Karpas-422 (cell line): ENCODE measurements around the gene ZPBP. TPM values are rescaled to one million over a fixed set of nuclear protein-coding genes. Genes with fewer than 3 reads are reported as not detected.
A peak's percentile ranks its signal among the peaks of the same experiment; 100 is the strongest.

ENCODE experiments used
- DNase-seq: peaks from one replicate; pipeline ENCODE4 v3.0.0-alpha.2; 2015
- H2AFZ ChIP-seq: fragments of 200-600 bp; sonication (generic); 2 replicates; pipeline ENCODE4 v1.6.1; 2014; ENCODE audit warnings: antibody characterized with exemption, low read length, mixed read lengths
- H3K27ac ChIP-seq: fragments of 200-600 bp; sonication (generic); 2 replicates; pipeline ENCODE4 v1.5.1; 2014; ENCODE audit warnings: mild to moderate bottlenecking, low read length, moderate library complexity
- H3K27me3 ChIP-seq: fragments of 200-600 bp; sonication (generic); 2 replicates; pipeline ENCODE4 v1.6.1; 2014; ENCODE audit warnings: low read length, mixed read lengths
- H3K36me3 ChIP-seq: fragments of 200-600 bp; sonication (generic); 2 replicates; pipeline ENCODE4 v1.6.1; 2014; ENCODE audit warnings: low read length, mixed read lengths; ENCODE audit not compliant: insufficient read depth
- H3K4me1 ChIP-seq: fragments of 200-600 bp; sonication (generic); 2 replicates; pipeline ENCODE4 v1.6.1; 2014; ENCODE audit warnings: mild to moderate bottlenecking, low read length, mixed read lengths
- H3K4me2 ChIP-seq: fragments of 200-600 bp; sonication (generic); 2 replicates; pipeline ENCODE4 v1.6.1; 2014; ENCODE audit warnings: low read length, low read depth, mild to moderate bottlenecking; ENCODE audit not compliant: poor library complexity, severe bottlenecking
- H3K4me3 ChIP-seq: fragments of 200-600 bp; sonication (generic); 2 replicates; pipeline ENCODE4 v1.5.1; 2014; ENCODE audit warnings: mild to moderate bottlenecking, antibody characterized with exemption, low read length, mixed read lengths
- H3K79me2 ChIP-seq: fragments of 200-600 bp; sonication (generic); 2 replicates; pipeline ENCODE4 v1.6.1; 2014; ENCODE audit warnings: mild to moderate bottlenecking, low read length, mixed read lengths
- H3K9ac ChIP-seq: fragments of 200-600 bp; sonication (generic); 2 replicates; pipeline ENCODE4 v1.6.0; 2014; ENCODE audit warnings: low read length
- H3K9me2 ChIP-seq: fragments of 200-600 bp; sonication (generic), shearing (Covaris generic); replicated peaks from 2 replicates; pipeline ENCODE4 v1.6.0; 2014; ENCODE audit warnings: mild to moderate bottlenecking, low read length, moderate library complexity; ENCODE audit not compliant: insufficient read depth
- H3K9me3 ChIP-seq: fragments of 300-700, 200-600 bp; sonication (generic); 2 replicates; pipeline ENCODE4 v1.6.1; 2014; ENCODE audit warnings: low read length, mixed read lengths
- H4K20me1 ChIP-seq: fragments of 200-600 bp; sonication (generic); 2 replicates; pipeline ENCODE4 v1.6.1; 2014; ENCODE audit warnings: mild to moderate bottlenecking, antibody characterized with exemption, low read length, low read depth; ENCODE audit not compliant: insufficient read depth
- total RNA-seq: library from RNA; depleted of rRNA; stranded (reverse); fragments of >200 nt; shearing (Covaris generic); gene quantifications from 2 replicates; pipeline ENCODE4 v1.2.3, GENCODE V29; 2014; ENCODE audit warnings: low replicate concordance

ZPBP gene
- total RNA-seq, 1 experiment from 2014 or later = not detected

GRCh38 chr7:50022451-50022850 lies 70.6 kb downstream of the ZPBP start:
- Histone ChIP-seq H3K4me1 (no peaks in the 10 kb centered on the region), H3K27ac (no peak overlapping the region), H3K9me3 (no peaks in the 10 kb centered on the region), H3K4me2 (no peak overlapping the region), H3K9me2 (no peaks in the 10 kb centered on the region), H3K4me3 (no peak overlapping the region), H2AFZ (no peak overlapping the region), H3K79me2 (no peaks in the 10 kb centered on the region), H3K9ac (no peak overlapping the region), H4K20me1 (no peaks in the 10 kb centered on the region), H3K27me3 (no peaks in the 10 kb centered on the region), H3K36me3 (no peaks in the 10 kb centered on the region)
- no peak for DNase-seq

GRCh38 chr7:49995681-49996080 lies 97.4 kb downstream of the ZPBP start:
- Histone ChIP-seq H4K20me1 (no peaks in the 10 kb centered on the region), H3K79me2 (no peaks in the 10 kb centered on the region), H3K27ac (no peak overlapping the region), H3K36me3 (no peaks in the 10 kb centered on the region), H3K4me1 (peaks cover 3% of the 10 kb centered on the region), H3K27me3 (no peaks in the 10 kb centered on the region), H2AFZ (no peak overlapping the region), H3K9me2 (no peaks in the 10 kb centered on the region), H3K9me3 (no peaks in the 10 kb centered on the region), H3K4me2 (no peak overlapping the region), H3K4me3 (no peak overlapping the region), H3K9ac (no peak overlapping the region)
- no peak for DNase-seq

GRCh38 chr7:49986191-49986590 lies 106.9 kb downstream of the ZPBP start:
- Histone ChIP-seq H3K4me1 (no peaks in the 10 kb centered on the region), H4K20me1 (no peaks in the 10 kb centered on the region), H3K79me2 (no peaks in the 10 kb centered on the region), H3K9ac (no peak overlapping the region), H3K4me2 (no peak overlapping the region), H3K4me3 (no peak overlapping the region), H3K9me3 (no peaks in the 10 kb centered on the region; the same call in 1 of the 2 replicates), H3K27ac (no peak overlapping the region), H3K9me2 (no peaks in the 10 kb centered on the region), H3K27me3 (no peaks in the 10 kb centered on the region), H2AFZ (no peak overlapping the region), H3K36me3 (no peaks in the 10 kb centered on the region)
- no peak for DNase-seq

- Histone ChIP-seq H3K79me2 (no peaks in the 10 kb centered on the region), H3K9me2 (no peaks in the 10 kb centered on the region), H3K4me3 (no peak overlapping the region), H3K36me3 (no peaks in the 10 kb centered on the region), H3K4me1 (peaks cover 6% of the 10 kb centered on the region), H3K9ac (no peak overlapping the region), H3K27ac (no peak overlapping the region), H4K20me1 (no peaks in the 10 kb centered on the region), H3K9me3 (no peaks in the 10 kb centered on the region), H3K4me2 (peak overlapping the region; percentile 50), H2AFZ (peak overlapping the region; percentile 98), H3K27me3 (no peaks in the 10 kb centered on the region)
- DNase-seq = peak; percentile 50
Observed at GRCh38 chr7:49980465-49980864, 112.6 kb downstream of the ZPBP start.

- no peaks in the 10 kb centered on the region for H3K36me3 ChIP-seq
- H3K27ac ChIP-seq = no peak overlapping the region
- no peak overlapping the region for H3K9ac ChIP-seq
- no peaks in the 10 kb centered on the region for H3K79me2 ChIP-seq
- no peak for DNase-seq
- H3K4me2 ChIP-seq = no peak overlapping the region
- H3K9me2 ChIP-seq = no peaks in the 10 kb centered on the region
- H2AFZ ChIP-seq = no peak overlapping the region
- H4K20me1 ChIP-seq = no peaks in the 10 kb centered on the region
- H3K27me3 ChIP-seq = no peaks in the 10 kb centered on the region
- H3K9me3 ChIP-seq = no peaks in the 10 kb centered on the region
- H3K4me1 ChIP-seq = peaks cover 6% of the 10 kb centered on the region
- no peak overlapping the region for H3K4me3 ChIP-seq
Observed at GRCh38 chr7:49976238-49976637, 116.8 kb downstream of the ZPBP start.

GRCh38 chr7:49974035-49974434 lies 119.0 kb downstream of the ZPBP start:
- no peaks in the 10 kb centered on the region for H3K27me3 ChIP-seq
- H3K9me3 ChIP-seq = no peaks in the 10 kb centered on the region
- H3K9me2 ChIP-seq = no peaks in the 10 kb centered on the region
- no peak overlapping the region for H3K4me3 ChIP-seq
- H3K27ac ChIP-seq = no peak overlapping the region
- no peak for DNase-seq
- H2AFZ ChIP-seq = no peak overlapping the region
- H3K36me3 ChIP-seq = no peaks in the 10 kb centered on the region
- H3K4me1 ChIP-seq = no peaks in the 10 kb centered on the region
- H3K9ac ChIP-seq = no peak overlapping the region
- H4K20me1 ChIP-seq = no peaks in the 10 kb centered on the region
- no peak overlapping the region for H3K4me2 ChIP-seq
- no peaks in the 10 kb centered on the region for H3K79me2 ChIP-seq

DNA sequence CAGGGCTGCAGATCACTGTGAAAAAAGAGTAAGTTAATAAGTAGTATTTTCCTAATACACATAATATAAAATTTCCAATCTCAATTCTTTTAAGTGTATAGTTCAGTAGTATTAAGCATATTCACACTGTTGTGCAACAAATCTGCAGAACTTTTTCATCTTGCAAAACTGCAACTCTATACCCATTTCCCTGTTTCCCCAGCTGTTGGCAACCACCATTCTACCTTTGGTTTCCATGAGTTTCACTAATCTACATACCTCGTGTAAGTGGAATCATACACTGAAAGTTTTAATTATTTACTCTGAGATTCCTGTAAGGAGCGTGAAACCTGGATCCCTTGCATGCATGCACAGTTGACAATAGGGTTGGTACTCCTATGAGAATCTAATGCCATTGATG lies 155.4 kb downstream of the ZPBP start:
- Histone ChIP-seq H3K27ac (no peak overlapping the region), H3K79me2 (no peaks in the 10 kb centered on the region), H3K4me2 (no peak overlapping the region), H3K9ac (no peak overlapping the region), H3K9me2 (no peaks in the 10 kb centered on the region), H3K27me3 (no peaks in the 10 kb centered on the region), H3K9me3 (no peaks in the 10 kb centered on the region), H3K4me3 (no peak overlapping the region), H2AFZ (no peak overlapping the region), H3K36me3 (no peaks in the 10 kb centered on the region), H3K4me1 (no peaks in the 10 kb centered on the region), H4K20me1 (no peaks in the 10 kb centered on the region)
- DNase-seq = no peak

DNA sequence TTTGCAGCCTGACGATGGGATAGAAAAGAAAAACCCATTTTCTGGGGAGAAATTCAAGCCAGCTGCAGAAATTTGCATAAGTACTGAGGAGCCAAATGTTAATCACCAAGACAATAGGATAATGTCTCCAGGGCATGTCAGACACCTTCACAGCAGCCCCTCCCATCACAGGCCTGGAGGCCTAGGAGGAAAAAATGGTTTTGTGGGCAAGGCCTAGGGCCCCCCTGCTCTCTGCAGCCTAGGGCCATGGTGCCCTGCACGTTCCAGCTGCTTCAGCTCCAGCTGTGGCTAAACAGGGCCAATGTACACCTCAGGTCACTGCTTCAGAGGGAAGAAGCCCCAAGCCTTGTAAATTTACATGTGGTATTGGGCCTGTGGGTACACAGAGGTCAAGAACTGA lies 161.4 kb downstream of the ZPBP start:
- Histone ChIP-seq H3K27me3 (no peaks in the 10 kb centered on the region), H3K27ac (no peak overlapping the region)
- DNase-seq = no peak

GRCh38 chr7:49928787-49929186 lies 164.3 kb downstream of the ZPBP start:
- no peak overlapping the region for H3K9ac ChIP-seq
- no peak overlapping the region for H3K4me2 ChIP-seq
- H3K4me1 ChIP-seq = no peaks in the 10 kb centered on the region
- no peak overlapping the region for H3K4me3 ChIP-seq
- no peaks in the 10 kb centered on the region for H3K27me3 ChIP-seq
- H3K36me3 ChIP-seq = no peaks in the 10 kb centered on the region
- H3K9me3 ChIP-seq = peaks cover 5% of the 10 kb centered on the region; the same call in 1 of the 2 replicates
- H3K79me2 ChIP-seq = no peaks in the 10 kb centered on the region
- H2AFZ ChIP-seq = no peak overlapping the region
- H3K9me2 ChIP-seq = 0 out of 2 replicates have a peak, but pooled peaks cover 4% of the 10 kb centered on the region
- no peak overlapping the region for H3K27ac ChIP-seq
- DNase-seq = no peak
- no peaks in the 10 kb centered on the region for H4K20me1 ChIP-seq

More for the DNA sequence above, 161.4 kb downstream of the ZPBP start:
- H3K9me2 ChIP-seq = 0 out of 2 replicates have a peak, but pooled peaks cover 4% of the 10 kb centered on the region
- no peaks in the 10 kb centered on the region for H3K36me3 ChIP-seq
- H3K4me2 ChIP-seq = no peak overlapping the region
- H3K9me3 ChIP-seq = peaks cover 5% of the 10 kb centered on the region; the same call in 1 of the 2 replicates
- no peak overlapping the region for H3K4me3 ChIP-seq
- no peaks in the 10 kb centered on the region for H4K20me1 ChIP-seq
- H2AFZ ChIP-seq = no peak overlapping the region
- H3K9ac ChIP-seq = no peak overlapping the region
- H3K79me2 ChIP-seq = no peaks in the 10 kb centered on the region
- H3K4me1 ChIP-seq = no peaks in the 10 kb centered on the region
